K562 (cell line): ENCODE measurements around the gene HBG1. TPM values are rescaled to one million over a fixed set of nuclear protein-coding genes. Genes with fewer than 3 reads are reported as not detected.

Experiments used
- ARID1B ChIP-seq: fragments of 450-650 bp; IDR thresholded peaks from 2 replicates; pipeline ENCODE4 v1.6.1; 2016; ENCODE audit warnings: antibody characterized with exemption, mild to moderate bottlenecking, inconsistent platforms
- KDM1A ChIP-seq, 2 experiments: fragments of 450-650 bp; IDR thresholded peaks; 2 replicates each; pipeline ENCODE4 v1.6.1; 2016; ENCODE audit warnings: mild to moderate bottlenecking in 2 of 2
- NCOA2 ChIP-seq, 2 experiments: fragments of 450-650 bp; IDR thresholded peaks; 2 replicates each; pipeline ENCODE4 v1.6.1; 2018; ENCODE audit warnings: mild to moderate bottlenecking in 2 of 2, moderate library complexity in 1 of 2; ENCODE audit not compliant: partially characterized antibody in 2 of 2
- NR2C1 ChIP-seq, 2 experiments: fragments of 450-650 bp; IDR thresholded peaks; 2 replicates each; pipeline ENCODE4 v1.6.1; 2017; ENCODE audit warnings: mild to moderate bottlenecking in 2 of 2, antibody characterized with exemption in 1 of 2, inconsistent platforms in 1 of 2, missing compliant biosample characterization in 1 of 2, missing genetic modification characterization in 1 of 2
- SAP30 ChIP-seq: fragments of 200-600 bp; sonication (generic); IDR thresholded peaks from 2 replicates; pipeline ENCODE4 v1.6.1; 2012; ENCODE audit warnings: borderline replicate concordance, low read depth, mild to moderate bottlenecking, moderate library complexity, low read length, control low read depth, inconsistent platforms; ENCODE audit not compliant: insufficient read depth, poor library complexity, severe bottlenecking
- SFPQ ChIP-seq: fragments of 200-400 bp; formaldehyde crosslinking; IDR thresholded peaks from 2 replicates; pipeline ENCODE4 v1.6.1; 2017; ENCODE audit warnings: mild to moderate bottlenecking, low read depth, low read length, moderate library complexity
- SRF ChIP-seq, 2 experiments: fragments of 250-450, 450-650 bp in 1 of 2; sonication (Bioruptor Pico) in 1 of 2; sonication (generic) in 1 of 2; formaldehyde crosslinking; IDR thresholded peaks; 2 replicates each; pipeline versions ENCODE4 v1.5.0 to v1.5.1; 2020 to 2022; ENCODE audit warnings: mild to moderate bottlenecking in 1 of 2, missing genetic modification reagents in 1 of 2
- TEAD4 ChIP-seq, 2 experiments: sonication (generic) in 1 of 2; formaldehyde crosslinking in 1 of 2; IDR thresholded peaks; 2 replicates each; pipeline versions ENCODE4 v1.6.1 to v1.8.0; 2012 to 2022; ENCODE audit warnings: borderline replicate concordance in 1 of 2, inconsistent platforms in 1 of 2, low read length in 1 of 2, mild to moderate bottlenecking in 1 of 2, missing genetic modification reagents in 1 of 2
- ZBTB34 ChIP-seq: fragments of 250-450 bp; sonication (Bioruptor Pico); IDR thresholded peaks from 2 replicates; pipeline ENCODE4 v1.8.0; 2021; ENCODE audit warnings: mild to moderate bottlenecking, moderate library complexity
- ZNF12 ChIP-seq: sonication (generic); formaldehyde crosslinking; IDR thresholded peaks from 2 replicates; pipeline ENCODE4 v1.4.0; 2020; ENCODE audit warnings: mild to moderate bottlenecking, missing genetic modification reagents
- ZNF639 ChIP-seq, 2 experiments: fragments of 200-800 bp in 1 of 2; sonication (Bioruptor generic) in 1 of 2; sonication (generic) in 1 of 2; formaldehyde crosslinking in 1 of 2; IDR thresholded peaks in 1 of 2; conservative IDR thresholded peaks in 1 of 2; 2 replicates each; pipeline versions ENCODE4 v1.5.0 to v1.6.1; 2016 to 2020; ENCODE audit warnings: missing compliant biosample characterization in 1 of 2, missing genetic modification characterization in 1 of 2, missing genetic modification reagents in 1 of 2
- ZSCAN32 ChIP-seq: fragments of 450-650 bp; formaldehyde crosslinking; IDR thresholded peaks from 2 replicates; pipeline ENCODE4 v1.4.0; 2020; ENCODE audit warnings: mild to moderate bottlenecking, moderate library complexity
- polyA plus RNA-seq, 8 experiments: library from polyadenylated mRNA; depleted of rRNA in 4 of 8; stranded (reverse) in 5 of 8; unstranded in 3 of 8; fragments of >200 nt; fragmentation: Nextera tagmentation in 2 of 8; fragmentation: Illumina TruSeq in 1 of 8; extraction: Ambion mirVana in 2 of 8; extraction: Trizol in 1 of 8; gene quantifications; 2 replicates each; pipeline versions ENCODE4 v1.2.1 to v1.2.3, GENCODE V29; 2011 to 2014; ENCODE audit warnings: inconsistent platforms in 1 of 8, missing spikeins in 1 of 8
- total RNA-seq, 7 experiments: library from RNA; depleted of rRNA in 6 of 7; stranded (reverse); fragments of >200 nt in 6 of 7; fragmentation: Illumina TruSeq in 2 of 7; extraction: Trizol in 2 of 7; gene quantifications; 2 replicates each; pipeline versions ENCODE4 v1.2.1 to v1.2.3, GENCODE V29; 2011 to 2021; ENCODE audit warnings: low replicate concordance in 1 of 7

HBG1 gene
- total and polyA plus RNA-seq, 9 of the 15 experiments (the other 6 are each of a cell fraction or from before 2014, with no cell fraction given): 1,066 to 16,338 (median 4,898) TPM

DNA sequence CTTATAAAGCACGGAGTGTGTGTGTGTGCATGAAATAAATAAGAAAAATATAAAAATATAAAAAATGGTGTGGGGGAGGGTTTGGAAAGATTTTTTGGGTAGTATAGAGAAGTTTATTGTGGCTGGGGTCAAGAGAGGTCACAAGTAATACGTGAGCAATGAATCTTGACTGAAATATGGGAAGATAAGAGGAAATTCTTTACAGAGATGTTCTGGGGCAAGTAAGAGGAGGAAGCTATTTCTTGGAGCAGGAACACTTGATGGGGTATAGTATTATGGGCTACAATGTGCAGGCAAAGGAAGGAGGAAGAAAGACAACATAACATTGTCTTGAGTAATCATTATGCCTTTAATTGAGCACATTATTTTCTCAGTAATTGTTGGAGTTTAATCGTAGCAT is 17.5 kb downstream of the HBG1 start (continued):
- TF ChIP-seq NR2C1 (IDR thresholded peaks at IDR 0.05) (peak; percentile 26; the same call in 1 of the 2 replicates), NR2C1 (tag; IDR thresholded peaks at IDR 0.05) (no peak), NCOA2 (IDR thresholded peaks at IDR 0.05; ENCODE audit: partially characterized antibody in 2 of 2) (no peak), ZNF12 (no peak), ZBTB34 (CRISPR knock-in tag) (no peak), SAP30 (no peak), ZSCAN32 (CRISPR knock-in tag) (no peak), ARID1B (0 out of 2 replicates have a peak, but pooled peaks have one; percentile 12), SRF (CRISPR knock-in tag; IDR thresholded peaks at IDR 0.05) (no peak), ZNF639 (CRISPR knock-in tag; conservative IDR thresholded peaks at IDR 0.05 in 1 of 2, IDR thresholded peaks at IDR 0.05 in 1 of 2) (no peak), SFPQ (no peak), TEAD4 (IDR thresholded peaks at IDR 0.05; ENCODE audit: low read length) (peak; percentile 18; the same call in 1 of the 2 replicates), TEAD4 (CRISPR knock-in tag; IDR thresholded peaks at IDR 0.05; ENCODE audit: borderline replicate concordance) (no peak), KDM1A (IDR thresholded peaks at IDR 0.05) (peak; percentile 76 to 81)
